ENCODE data around the gene MAU2. TPM values are rescaled to one million over a fixed set of nuclear protein-coding genes. Genes with fewer than 3 reads are reported as not detected.

The MAU2 gene
- total RNA-seq, 4 donors from 2014 or later, result 59.5 to 220 (median 77.6) TPM

- 87% methylated on average over 6 of the region's 16 CpGs for WGBS
- Histone ChIP-seq H3K4me1 (no peaks in the 10 kb centered on the region), H3K4me3 (no peak overlapping the region), H3K27me3 (no peaks in the 10 kb centered on the region), H3K36me3 (peaks cover 93% of the 10 kb centered on the region), H3K27ac (no peak overlapping the region), H3K9me3 (no peaks in the 10 kb centered on the region)
- no peak for DNase-seq (ENCODE audit: low spot score in 2 of 2)
- TF ChIP-seq POLR2AphosphoS5 (IDR thresholded peaks at IDR 0.05), result no peak
- TF ChIP-seq CTCF (IDR thresholded peaks at IDR 0.05), result no peak
- no peak for TF ChIP-seq POLR2A (IDR thresholded peaks at IDR 0.05)
- TF ChIP-seq EP300 (IDR thresholded peaks at IDR 0.05), result no peak
These were observed 40.1 kb upstream of the MAU2 start for GRCh38 chr19:19280561-19280960.

GRCh38 chr19:19285686-19286085, 34.9 kb upstream of the MAU2 start:
- 97% methylated on average over 10 of the region's 10 CpGs for WGBS

GRCh38 chr19:19292607-19293006, 28.0 kb upstream of the MAU2 start:
- Histone ChIP-seq H3K4me3 (no peak overlapping the region), H3K27ac (no peak overlapping the region), H3K27me3 (no peaks in the 10 kb centered on the region), H3K4me1 (no peaks in the 10 kb centered on the region), H3K36me3 (peaks cover 75% of the 10 kb centered on the region), H3K9me3 (no peaks in the 10 kb centered on the region)
- TF ChIP-seq CTCF (IDR thresholded peaks at IDR 0.05) (no peak), POLR2A (IDR thresholded peaks at IDR 0.05) (no peak), EP300 (IDR thresholded peaks at IDR 0.05) (no peak), POLR2AphosphoS5 (IDR thresholded peaks at IDR 0.05) (no peak)
- 91% methylated on average over 5 of the region's 5 CpGs for WGBS
- no peak for DNase-seq (ENCODE audit: low spot score in 2 of 2)

More at GRCh38 chr19:19285686-19286085, 34.9 kb upstream of the MAU2 start:
- Histone ChIP-seq H3K9me3 (no peaks in the 10 kb centered on the region), H3K4me3 (no peak overlapping the region), H3K27me3 (no peaks in the 10 kb centered on the region), H3K36me3 (peaks cover 86% of the 10 kb centered on the region), H3K27ac (no peak overlapping the region), H3K4me1 (no peaks in the 10 kb centered on the region)
- no peak for DNase-seq (ENCODE audit: low spot score in 2 of 2)
- TF ChIP-seq POLR2AphosphoS5 (IDR thresholded peaks at IDR 0.05), result no peak
- TF ChIP-seq EP300 (IDR thresholded peaks at IDR 0.05), result no peak

- no peak overlapping the region for H3K4me3 ChIP-seq
- H3K9me3 ChIP-seq, result no peaks in the 10 kb centered on the region
- no peaks in the 10 kb centered on the region for H3K4me1 ChIP-seq
- H3K27ac ChIP-seq, result no peak overlapping the region
- peaks cover 72% of the 10 kb centered on the region for H3K36me3 ChIP-seq
- TF ChIP-seq POLR2A (IDR thresholded peaks at IDR 0.05) (no peak), POLR2AphosphoS5 (IDR thresholded peaks at IDR 0.05) (no peak), CTCF (IDR thresholded peaks at IDR 0.05) (no peak), EP300 (IDR thresholded peaks at IDR 0.05) (no peak)
- no peak for DNase-seq (ENCODE audit: low spot score in 2 of 2)
- 89% methylated on average over 4 of the region's 4 CpGs for WGBS
- H3K27me3 ChIP-seq, result no peaks in the 10 kb centered on the region
These were observed 25.7 kb upstream of the MAU2 start for GRCh38 chr19:19294914-19295313.

- Histone ChIP-seq H3K27ac (no peak overlapping the region), H3K4me1 (no peaks in the 10 kb centered on the region), H3K27me3 (no peaks in the 10 kb centered on the region), H3K4me3 (no peak overlapping the region), H3K9me3 (no peaks in the 10 kb centered on the region), H3K36me3 (peaks cover 77% of the 10 kb centered on the region)
- DNase-seq (ENCODE audit: low spot score in 2 of 2), result no peak
- 93% methylated on average over 18 of the region's 19 CpGs for WGBS
- TF ChIP-seq POLR2AphosphoS5 (IDR thresholded peaks at IDR 0.05), result no peak
These were observed 23.5 kb upstream of the MAU2 start for GRCh38 chr19:19296953-19297689.

GRCh38 chr19:19297759-19298158, 22.9 kb upstream of the MAU2 start:
- peaks cover 77% of the 10 kb centered on the region for H3K36me3 ChIP-seq
- H3K27me3 ChIP-seq, result no peaks in the 10 kb centered on the region
- WGBS, result 71% methylated on average over 1 of the region's 9 CpGs
- TF ChIP-seq EP300 (IDR thresholded peaks at IDR 0.05) (no peak), POLR2AphosphoS5 (IDR thresholded peaks at IDR 0.05) (no peak), CTCF (IDR thresholded peaks at IDR 0.05) (no peak), POLR2A (IDR thresholded peaks at IDR 0.05) (no peak)
- DNase-seq (ENCODE audit: low spot score in 2 of 2), result no peak
- H3K27ac ChIP-seq, result no peak overlapping the region
- H3K9me3 ChIP-seq, result no peaks in the 10 kb centered on the region
- H3K4me1 ChIP-seq, result no peaks in the 10 kb centered on the region
- H3K4me3 ChIP-seq, result no peak overlapping the region
